ENCODE results near the gene HEXD.

HEXD gene

GRCh38 chr17:82446124-82446523 lies 28.0 kb downstream of the HEXD start:
- peak overlapping the region in 1 of 3 experiments; percentile 6 for H3K4me3 Mint-ChIP-seq
- peaks cover 4% of the 10 kb centered on the region for H3K36me3 Mint-ChIP-seq (ENCODE audit: low read depth)
- H3K27me3 Mint-ChIP-seq (ENCODE audit: low read depth), result no peaks in the 10 kb centered on the region
- H3K4me1 Mint-ChIP-seq, result peaks cover 10% of the 10 kb centered on the region
- H3K9me3 Mint-ChIP-seq, result peaks cover under 1% of the 10 kb centered on the region
- no peak for TF ChIP-seq CTCF (IDR thresholded peaks at IDR 0.05; ENCODE audit: unreplicated experiment in 3 of 3)
- H3K27ac Mint-ChIP-seq, result no peak overlapping the region

GRCh38 chr17:82446649-82447048 lies 28.5 kb downstream of the HEXD start:
- Mint-ChIP-seq H3K36me3 (ENCODE audit: low read depth) (peaks cover 4% of the 10 kb centered on the region), H3K4me1 (peaks cover 14% of the 10 kb centered on the region), H3K27ac (no peak overlapping the region), H3K9me3 (peaks cover 2% of the 10 kb centered on the region), H3K27me3 (ENCODE audit: low read depth) (no peaks in the 10 kb centered on the region), H3K4me3 (peak overlapping the region; percentile 37 to 57 (median 41))
- no peak for TF ChIP-seq CTCF (IDR thresholded peaks at IDR 0.05; ENCODE audit: unreplicated experiment in 3 of 3)

- H3K27me3 Mint-ChIP-seq (ENCODE audit: low read depth), result no peaks in the 10 kb centered on the region
- no peak for TF ChIP-seq CTCF (IDR thresholded peaks at IDR 0.05; ENCODE audit: unreplicated experiment in 3 of 3)
- no peak overlapping the region for H3K27ac Mint-ChIP-seq
- peak overlapping the region; percentile 67 to 81 (median 70) for H3K4me3 Mint-ChIP-seq
- peaks cover 7% of the 10 kb centered on the region for H3K9me3 Mint-ChIP-seq
- peaks cover 18% of the 10 kb centered on the region for H3K4me1 Mint-ChIP-seq
- peaks cover 4% of the 10 kb centered on the region for H3K36me3 Mint-ChIP-seq (ENCODE audit: low read depth)
These were observed 29.7 kb downstream of the HEXD start for GRCh38 chr17:82447876-82448275.

- H3K27me3 Mint-ChIP-seq (ENCODE audit: low read depth), result no peaks in the 10 kb centered on the region
- H3K36me3 Mint-ChIP-seq (ENCODE audit: low read depth), result no peaks in the 10 kb centered on the region
- no peak for TF ChIP-seq CTCF (IDR thresholded peaks at IDR 0.05; ENCODE audit: unreplicated experiment in 3 of 3)
- H3K9me3 Mint-ChIP-seq, result peaks cover 7% of the 10 kb centered on the region
- peaks cover 18% of the 10 kb centered on the region for H3K4me1 Mint-ChIP-seq
- peak overlapping the region; percentile 89 to 93 (median 91) for H3K4me3 Mint-ChIP-seq
- peak overlapping the region in 2 of 3 experiments; percentile 33 to 55 for H3K27ac Mint-ChIP-seq
These were observed 31.2 kb downstream of the HEXD start for GRCh38 chr17:82449131-82449882.

GRCh38 chr17:82449883-82450356 lies 31.8 kb downstream of the HEXD start:
- Mint-ChIP-seq H3K27me3 (ENCODE audit: low read depth) (no peaks in the 10 kb centered on the region), H3K36me3 (ENCODE audit: low read depth) (no peaks in the 10 kb centered on the region), H3K4me1 (peaks cover 18% of the 10 kb centered on the region), H3K27ac (peak overlapping the region in 2 of 3 experiments; percentile 7 to 55), H3K9me3 (peaks cover 7% of the 10 kb centered on the region), H3K4me3 (peak overlapping the region; percentile 89 to 93 (median 91))
- TF ChIP-seq CTCF (IDR thresholded peaks at IDR 0.05; ENCODE audit: unreplicated experiment in 3 of 3), result no peak
